Measurements from ENCODE around the gene SPG11. TPM values are rescaled to one million over a fixed set of nuclear protein-coding genes. Genes with fewer than 3 reads are reported as not detected.
"Not testable (repeated sequence)": the region's sequence is repeated elsewhere in the genome, so short reads cannot be mapped to it uniquely, and the experiment has no call there.

Gene SPG11
- total RNA-seq, 1 donor = 80.7 TPM

DNA sequence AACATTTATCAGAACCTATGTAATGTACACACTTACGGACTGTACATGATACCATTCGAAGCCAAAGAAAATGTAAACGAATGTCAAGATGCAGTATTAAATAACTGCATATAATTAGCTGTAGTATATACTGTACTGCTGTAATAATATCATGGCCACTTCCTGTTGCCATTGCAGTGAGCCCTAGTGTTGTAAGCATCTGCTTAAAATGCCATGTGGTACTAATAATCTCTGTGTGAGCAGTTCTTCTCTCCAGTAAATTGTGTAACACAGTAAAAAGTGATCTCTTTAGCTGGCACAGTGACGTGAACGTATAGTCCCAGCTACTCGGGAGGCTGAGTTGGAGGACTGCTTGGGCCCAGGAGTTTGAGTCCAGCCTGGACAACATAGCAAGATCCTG is 8.6 kb downstream of the SPG11 start:
- DNase-seq (ENCODE audit: low read depth) = peak; percentile 65
- H3K4me3 ChIP-seq (ENCODE audit: low read depth, low read length) = no peak overlapping the region
- TF ChIP-seq, protein P1, sequence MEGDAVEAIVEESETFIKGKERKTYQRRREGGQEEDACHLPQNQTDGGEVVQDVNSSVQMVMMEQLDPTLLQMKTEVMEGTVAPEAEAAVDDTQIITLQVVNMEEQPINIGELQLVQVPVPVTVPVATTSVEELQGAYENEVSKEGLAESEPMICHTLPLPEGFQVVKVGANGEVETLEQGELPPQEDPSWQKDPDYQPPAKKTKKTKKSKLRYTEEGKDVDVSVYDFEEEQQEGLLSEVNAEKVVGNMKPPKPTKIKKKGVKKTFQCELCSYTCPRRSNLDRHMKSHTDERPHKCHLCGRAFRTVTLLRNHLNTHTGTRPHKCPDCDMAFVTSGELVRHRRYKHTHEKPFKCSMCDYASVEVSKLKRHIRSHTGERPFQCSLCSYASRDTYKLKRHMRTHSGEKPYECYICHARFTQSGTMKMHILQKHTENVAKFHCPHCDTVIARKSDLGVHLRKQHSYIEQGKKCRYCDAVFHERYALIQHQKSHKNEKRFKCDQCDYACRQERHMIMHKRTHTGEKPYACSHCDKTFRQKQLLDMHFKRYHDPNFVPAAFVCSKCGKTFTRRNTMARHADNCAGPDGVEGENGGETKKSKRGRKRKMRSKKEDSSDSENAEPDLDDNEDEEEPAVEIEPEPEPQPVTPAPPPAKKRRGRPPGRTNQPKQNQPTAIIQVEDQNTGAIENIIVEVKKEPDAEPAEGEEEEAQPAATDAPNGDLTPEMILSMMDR (IDR thresholded peaks at IDR 0.05; ENCODE audit: insufficient read depth, low read depth, low read length) = no peak

DNA sequence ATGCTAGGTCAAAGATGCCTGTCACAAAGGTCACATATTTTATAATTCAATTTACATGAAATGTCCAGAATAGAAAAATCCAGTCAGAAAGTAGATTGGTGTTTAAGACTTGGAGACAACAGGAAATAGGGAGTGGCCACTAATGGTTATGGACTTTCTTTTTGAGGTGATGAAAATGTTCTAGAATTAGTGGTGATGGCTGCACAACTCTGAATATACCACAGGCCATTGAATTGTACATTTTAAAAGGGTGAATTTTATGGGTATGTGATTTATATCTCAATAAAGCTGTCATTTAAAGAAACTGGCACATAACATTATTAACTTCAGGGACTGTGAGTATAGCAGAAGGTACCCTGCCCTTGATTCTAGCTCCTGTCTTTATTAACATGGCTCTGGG is 15.8 kb downstream of the SPG11 start:
- DNase-seq (ENCODE audit: low read depth) = no peak
- H3K4me3 ChIP-seq (ENCODE audit: low read depth, low read length) = no peak overlapping the region
- TF ChIP-seq, protein P1 (IDR thresholded peaks at IDR 0.05; ENCODE audit: insufficient read depth, low read depth, low read length) = no peak

- DNase-seq (ENCODE audit: low read depth) = no peak
- TF ChIP-seq, protein P1 (IDR thresholded peaks at IDR 0.05; ENCODE audit: insufficient read depth, low read depth, low read length) = no peak
- no peak overlapping the region for H3K4me3 ChIP-seq (ENCODE audit: low read depth, low read length)
These were observed 16.4 kb downstream of the SPG11 start for GRCh38 chr15:44647036-44647435.

GRCh38 chr15:44646460-44646859 is 17.0 kb downstream of the SPG11 start:
- DNase-seq (ENCODE audit: low read depth) = no peak
- no peak overlapping the region for H3K4me3 ChIP-seq (ENCODE audit: low read depth, low read length)
- TF ChIP-seq, protein P1 (IDR thresholded peaks at IDR 0.05; ENCODE audit: insufficient read depth, low read depth, low read length) = no peak

- TF ChIP-seq, protein P1 (IDR thresholded peaks at IDR 0.05; ENCODE audit: insufficient read depth, low read depth, low read length) = no peak
- DNase-seq (ENCODE audit: low read depth) = no peak
- no peak overlapping the region for H3K4me3 ChIP-seq (ENCODE audit: low read depth, low read length)
These were observed 21.8 kb downstream of the SPG11 start for GRCh38 chr15:44641651-44642050.

- H3K4me3 ChIP-seq (ENCODE audit: low read depth, low read length) = no peak overlapping the region
- TF ChIP-seq, protein P1 (IDR thresholded peaks at IDR 0.05; ENCODE audit: insufficient read depth, low read depth, low read length) = no peak
- DNase-seq (ENCODE audit: low read depth) = no peak
These were observed 26.5 kb downstream of the SPG11 start for GRCh38 chr15:44636976-44637375.

GRCh38 chr15:44633603-44634002 is 29.9 kb downstream of the SPG11 start:
- DNase-seq (ENCODE audit: low read depth) = peak; percentile 59
- TF ChIP-seq, protein P1 (IDR thresholded peaks at IDR 0.05; ENCODE audit: insufficient read depth, low read depth, low read length) = no peak
- H3K4me3 ChIP-seq (ENCODE audit: low read depth, low read length) = no peak overlapping the region

GRCh38 chr15:44625286-44625685 is 38.2 kb downstream of the SPG11 start:
- not testable (repeated sequence) for DNase-seq (ENCODE audit: low read depth); H3K4me3 ChIP-seq (ENCODE audit: low read depth, low read length)

All from fibroblast of villous mesenchyme (primary cell).